RCC 7860 (cell line): Measurements from ENCODE around the gene MAD1L1.

Experiments used
- DNase-seq: peaks from one replicate; pipeline ENCODE4 v3.0.0-alpha.2; 2015; ENCODE audit warnings: low spot score
- FAIRE-seq: peaks from 2 replicates; lab custom pipeline; 2012; peaks lifted over from hg19 to GRCh38; lab: Jason Lieb, UNC

MAD1L1 gene

GRCh38 chr7:2142386-2142785 is 90.4 kb downstream of the MAD1L1 start:
- DNase-seq = no peak
- FAIRE-seq = no peak

GRCh38 chr7:2141651-2142050 is 91.1 kb downstream of the MAD1L1 start:
- DNase-seq (no peak), FAIRE-seq (no peak)

- DNase-seq (no peak), FAIRE-seq (no peak)
Measured at GRCh38 chr7:2141021-2141410, 91.7 kb downstream of the MAD1L1 start.

GRCh38 chr7:2140216-2141020 is 92.3 kb downstream of the MAD1L1 start:
- no peak for FAIRE-seq
- no peak for DNase-seq

GRCh38 chr7:2139004-2139699 is 93.6 kb downstream of the MAD1L1 start:
- FAIRE-seq (no peak), DNase-seq (no peak)

DNA sequence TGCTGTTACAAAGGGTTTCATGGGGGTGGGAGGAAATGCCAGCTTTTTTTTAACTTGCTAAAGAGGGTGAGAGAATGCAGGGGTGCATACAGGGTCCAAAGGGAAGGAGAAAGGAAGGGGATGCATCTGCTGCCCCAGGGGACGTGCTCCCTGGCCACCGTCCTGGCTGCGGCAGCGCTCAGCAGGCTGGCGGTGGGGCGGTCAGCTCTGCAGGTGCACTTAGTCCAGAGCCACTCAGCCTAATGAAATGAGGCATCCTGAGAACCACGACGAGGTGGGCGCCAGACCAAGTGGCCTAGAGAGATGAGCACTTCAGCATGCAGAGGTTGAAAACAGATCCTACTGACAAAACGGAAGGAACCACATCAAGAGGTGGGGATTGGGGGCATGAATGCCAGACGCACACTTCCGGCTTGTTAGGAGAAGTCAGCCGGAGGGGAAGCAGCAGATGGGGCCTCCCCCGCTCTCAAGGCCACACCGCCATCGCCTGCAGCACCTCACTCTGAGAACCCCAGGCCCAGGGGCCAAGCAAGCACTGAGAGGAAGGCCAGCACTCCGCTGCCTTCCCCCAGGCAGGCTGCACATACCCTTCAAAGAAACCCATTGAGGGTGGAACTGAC is 94.5 kb downstream of the MAD1L1 start:
- DNase-seq (no peak), FAIRE-seq (no peak)

DNA sequence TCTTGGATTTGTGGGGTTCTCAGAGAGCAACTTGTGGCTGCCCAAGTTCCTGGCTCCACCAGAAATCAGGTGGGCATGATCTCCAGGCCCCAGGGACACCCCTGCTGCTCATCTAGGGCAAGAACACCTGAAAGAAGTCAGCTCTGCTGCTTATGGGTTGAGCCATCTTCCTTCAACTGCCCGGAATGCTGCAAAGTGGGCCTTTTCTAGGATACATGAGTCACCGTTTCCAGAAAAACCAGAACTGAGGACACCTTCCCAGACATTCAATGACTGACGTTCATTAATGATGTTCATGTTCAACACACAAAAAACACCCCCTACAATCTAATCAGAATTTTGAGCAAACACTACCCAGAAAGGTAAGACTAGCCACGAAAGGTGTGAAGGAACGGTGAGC is 98.0 kb downstream of the MAD1L1 start:
- no peak for FAIRE-seq
- DNase-seq = no peak

GRCh38 chr7:2132243-2132642 is 100.5 kb downstream of the MAD1L1 start:
- no peak for DNase-seq
- no peak for FAIRE-seq

DNA sequence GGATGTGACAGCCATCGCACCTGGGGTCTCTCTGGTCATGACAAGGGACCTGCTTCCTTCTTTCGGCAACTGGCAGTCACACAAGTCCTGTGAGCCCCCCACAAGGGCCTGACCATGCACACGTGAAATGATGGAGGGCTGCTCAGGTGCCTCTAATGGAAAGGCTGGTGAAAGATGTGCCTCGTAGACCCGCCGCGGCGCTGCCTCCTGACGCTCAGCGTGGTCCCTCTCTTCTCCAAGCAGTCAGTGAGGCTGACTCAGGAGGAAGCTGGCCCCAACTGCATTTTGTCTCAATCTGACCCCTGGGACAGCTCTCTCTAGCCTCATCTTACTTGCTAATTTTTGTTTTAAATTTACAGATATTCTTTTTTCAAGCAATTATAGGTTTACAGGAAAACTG is 100.9 kb downstream of the MAD1L1 start:
- DNase-seq = no peak
- no peak for FAIRE-seq

GRCh38 chr7:2131341-2131740 is 101.4 kb downstream of the MAD1L1 start:
- FAIRE-seq = no peak
- no peak for DNase-seq

DNA sequence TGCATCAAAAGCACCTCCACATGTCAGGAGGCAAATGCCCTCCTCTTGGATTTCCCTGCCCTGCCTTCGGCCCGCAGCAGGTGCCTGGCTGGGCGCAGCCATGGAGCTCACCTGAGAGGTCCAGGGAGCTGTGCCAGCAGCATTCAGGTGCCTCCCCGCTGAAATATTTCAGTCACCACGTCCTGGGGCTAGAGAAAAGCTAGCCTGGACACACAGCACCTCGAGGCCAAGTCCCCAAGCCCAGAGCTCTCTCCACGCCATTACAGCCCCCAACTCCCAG is 102.7 kb downstream of the MAD1L1 start:
- DNase-seq (no peak), FAIRE-seq (no peak)

DNA sequence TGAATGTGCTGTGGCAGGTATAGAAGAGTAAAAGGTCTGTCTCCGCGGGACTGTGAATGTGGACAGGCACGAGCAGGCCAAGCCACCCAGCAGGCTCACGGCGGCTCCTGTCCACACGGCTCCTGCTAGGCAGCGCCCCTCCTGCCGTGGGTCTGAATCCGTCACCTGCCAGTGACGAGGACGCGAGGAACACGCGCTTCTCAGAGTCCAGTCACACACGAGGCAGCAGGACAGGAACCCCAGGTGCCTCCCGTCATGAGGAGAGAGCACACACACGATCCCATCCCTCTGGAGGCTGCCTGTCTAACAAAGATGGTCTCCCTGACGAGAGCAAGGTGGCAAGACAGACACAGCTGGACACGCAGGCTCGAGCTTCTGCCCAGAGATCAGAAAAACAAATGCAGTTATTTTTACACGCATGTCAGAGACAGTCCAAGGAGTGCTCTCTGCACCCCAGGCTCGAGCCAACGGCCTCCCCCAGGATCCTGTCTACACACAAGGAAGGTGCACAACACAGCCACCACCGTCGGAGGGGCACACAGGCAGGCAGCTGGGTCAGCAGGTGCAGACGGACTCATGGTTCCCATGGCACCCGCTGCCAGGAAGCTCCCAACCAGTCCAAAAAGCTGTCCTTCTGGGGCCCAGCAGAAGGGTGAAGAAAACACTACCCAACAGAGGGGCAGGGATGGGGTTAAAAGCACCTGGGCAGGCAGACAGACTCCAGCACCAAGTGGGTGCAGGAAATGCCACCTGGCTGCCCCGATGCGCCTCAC is 103.2 kb downstream of the MAD1L1 start:
- no peak for DNase-seq
- FAIRE-seq = no peak

GRCh38 chr7:2128601-2129322 is 104.0 kb downstream of the MAD1L1 start:
- DNase-seq = no peak
- FAIRE-seq = no peak

GRCh38 chr7:2126621-2127020 is 106.1 kb downstream of the MAD1L1 start:
- DNase-seq (no peak), FAIRE-seq (no peak)

DNA sequence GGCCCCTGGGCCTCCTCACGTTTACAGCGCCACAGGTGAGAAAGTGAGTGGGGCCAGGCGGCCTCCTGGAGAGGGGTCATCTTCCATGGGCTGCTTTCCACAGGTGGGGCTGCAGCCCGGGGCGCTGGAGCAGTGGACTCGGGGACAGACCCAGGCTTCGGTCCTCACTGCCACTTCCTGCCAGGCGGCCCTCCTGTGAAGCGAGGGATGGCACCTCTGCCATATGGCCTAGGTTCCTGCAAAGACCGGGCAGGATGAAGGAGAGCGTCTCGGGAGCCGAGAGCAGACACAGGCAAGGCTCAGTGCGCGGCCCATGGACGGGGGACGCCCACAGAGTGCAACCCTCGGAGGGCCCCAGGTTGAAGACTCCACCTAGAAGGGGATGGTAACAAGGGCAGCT is 106.8 kb downstream of the MAD1L1 start:
- DNase-seq = no peak
- FAIRE-seq = no peak

- FAIRE-seq = no peak
- DNase-seq = no peak
Measured at GRCh38 chr7:2124604-2125345, 108.0 kb downstream of the MAD1L1 start.

- DNase-seq (no peak), FAIRE-seq (no peak)
Measured at GRCh38 chr7:2123916-2124315, 108.8 kb downstream of the MAD1L1 start.

GRCh38 chr7:2123360-2123759 is 109.4 kb downstream of the MAD1L1 start:
- FAIRE-seq (no peak), DNase-seq (no peak)

DNA sequence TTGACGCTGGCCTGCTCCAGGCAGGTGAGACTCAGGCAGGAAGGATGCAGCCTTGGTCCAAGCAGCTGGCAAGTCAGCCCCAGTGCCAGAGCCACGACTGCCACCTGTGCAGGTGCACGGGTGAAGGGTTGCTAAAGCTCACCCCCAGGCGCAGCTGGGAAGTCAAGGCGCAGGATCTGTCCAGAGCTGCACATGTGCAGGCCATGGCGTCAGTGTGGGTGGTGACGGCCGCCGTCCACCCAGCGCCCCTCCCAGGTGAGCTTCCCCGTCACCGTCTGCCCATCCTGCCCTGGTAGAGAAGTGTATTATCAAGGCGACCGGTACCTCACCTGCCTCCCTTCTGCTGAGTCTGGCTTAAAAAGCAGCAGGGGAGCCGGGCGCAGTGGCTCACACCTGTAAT is 110.1 kb downstream of the MAD1L1 start:
- no peak for DNase-seq
- FAIRE-seq = no peak
